ENCODE measurements around the gene KDM3B. TPM values are rescaled to one million over a fixed set of nuclear protein-coding genes. Genes with fewer than 3 reads are reported as not detected.

The KDM3B gene
- polyA plus RNA-seq, 1 of the 3 experiments (the other 2 are of a cell fraction) = 22.4 TPM

DNA sequence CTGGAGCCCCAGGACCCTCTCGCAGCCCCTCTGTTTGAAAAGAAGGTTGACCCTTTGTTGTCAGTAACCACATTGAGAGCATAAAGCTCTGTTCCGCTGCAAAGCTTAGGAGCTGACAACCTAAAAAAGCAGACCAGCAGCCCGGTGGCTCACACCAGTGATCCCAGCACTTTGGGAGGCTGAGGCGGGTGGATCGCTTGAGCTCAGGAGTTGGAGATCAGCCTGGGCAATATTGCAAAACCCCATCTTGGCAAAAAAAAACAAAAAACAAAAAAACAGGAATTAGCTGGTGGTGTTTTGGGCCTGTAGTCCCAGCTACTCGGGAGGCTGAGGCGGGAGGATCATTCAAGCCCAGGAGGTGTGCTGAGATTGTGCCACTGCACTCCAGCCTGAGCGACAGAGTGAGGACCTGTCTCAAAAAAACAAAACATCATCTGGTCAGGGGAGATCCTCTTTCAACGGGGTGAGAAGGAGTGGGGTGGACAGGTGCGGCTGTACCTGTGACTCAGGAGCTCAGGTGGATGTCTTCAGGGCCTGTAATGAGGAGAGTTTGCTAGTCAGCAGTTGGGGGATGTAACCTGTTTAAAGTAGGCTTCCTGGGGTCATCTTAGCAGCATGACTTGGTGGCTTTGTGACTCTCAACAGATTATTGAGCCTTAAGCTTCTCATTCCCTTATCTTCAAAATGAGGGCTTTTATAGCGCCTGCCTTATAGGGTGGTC is 85.7 kb downstream of the KDM3B start:
- H3K27ac ChIP-seq (ENCODE audit: low read depth in 2 of 2, low read length in 1 of 2) = peak overlapping the region in 1 of 2 experiments; percentile 35; a peak in 1 of 4 replicates
- H3K4me2 ChIP-seq = peak overlapping the region; percentile 77
- DNase-seq = no peak
- H2AFZ ChIP-seq (ENCODE audit: low read depth) = 0 out of 2 replicates have a peak overlapping the region, but pooled peaks have one; percentile 43
- no peaks in the 10 kb centered on the region for H3K9me3 ChIP-seq
- ChIA-PET POLR2A (interaction anchor here (1.0 to 1.3 kb wide), 2 partner anchors 10 to 12 kb away, joined by 3 to 4 read pairs; no protein-coding TSS in a partner anchor), CTCF (interaction anchor here (0.8 to 4.4 kb wide), 10 partner anchors 8 to 110 kb away, joined by 3 to 36 read pairs (median 6); partner anchors contain the start of gene KDM3B)
- peak overlapping the region; percentile 29; the same call in 1 of the 2 replicates for H3K9ac ChIP-seq
- no peaks in the 10 kb centered on the region for H3K9me2 ChIP-seq
- 85% methylated on average over 11 of the region's 11 CpGs for WGBS (ENCODE audit: low lambda C conversion rate)
- H3K4me1 ChIP-seq (ENCODE audit: control insufficient read depth in 1 of 2, insufficient read depth in 2 of 2, low read depth in 1 of 2, low read length in 1 of 2) = peaks cover 0 to 21% of the 10 kb centered on the region in 2 experiments; a peak in 1 of 4 replicates
- H4K20me1 ChIP-seq (ENCODE audit: insufficient read depth) = no peaks in the 10 kb centered on the region
- peaks cover 23% of the 10 kb centered on the region for H3F3A ChIP-seq (replicated peaks; ENCODE audit: insufficient read depth)
- H3K27me3 ChIP-seq (ENCODE audit: insufficient read depth) = no peaks in the 10 kb centered on the region
- no peaks in the 10 kb centered on the region; the same call in 1 of the 2 replicates for H3K79me2 ChIP-seq (ENCODE audit: insufficient read depth)
- TF ChIP-seq, protein P1, sequence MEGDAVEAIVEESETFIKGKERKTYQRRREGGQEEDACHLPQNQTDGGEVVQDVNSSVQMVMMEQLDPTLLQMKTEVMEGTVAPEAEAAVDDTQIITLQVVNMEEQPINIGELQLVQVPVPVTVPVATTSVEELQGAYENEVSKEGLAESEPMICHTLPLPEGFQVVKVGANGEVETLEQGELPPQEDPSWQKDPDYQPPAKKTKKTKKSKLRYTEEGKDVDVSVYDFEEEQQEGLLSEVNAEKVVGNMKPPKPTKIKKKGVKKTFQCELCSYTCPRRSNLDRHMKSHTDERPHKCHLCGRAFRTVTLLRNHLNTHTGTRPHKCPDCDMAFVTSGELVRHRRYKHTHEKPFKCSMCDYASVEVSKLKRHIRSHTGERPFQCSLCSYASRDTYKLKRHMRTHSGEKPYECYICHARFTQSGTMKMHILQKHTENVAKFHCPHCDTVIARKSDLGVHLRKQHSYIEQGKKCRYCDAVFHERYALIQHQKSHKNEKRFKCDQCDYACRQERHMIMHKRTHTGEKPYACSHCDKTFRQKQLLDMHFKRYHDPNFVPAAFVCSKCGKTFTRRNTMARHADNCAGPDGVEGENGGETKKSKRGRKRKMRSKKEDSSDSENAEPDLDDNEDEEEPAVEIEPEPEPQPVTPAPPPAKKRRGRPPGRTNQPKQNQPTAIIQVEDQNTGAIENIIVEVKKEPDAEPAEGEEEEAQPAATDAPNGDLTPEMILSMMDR (IDR thresholded peaks at IDR 0.05) = no peak
- TF ChIP-seq FOXJ3 (CRISPR knock-in tag; IDR thresholded peaks at IDR 0.05) (no peak), YY1 (IDR thresholded peaks at IDR 0.05; ENCODE audit: low read depth) (no peak), GABPA (IDR thresholded peaks at IDR 0.05; ENCODE audit: low read depth) (no peak), TCF12 (IDR thresholded peaks at IDR 0.05) (no peak), SMC3 (IDR thresholded peaks at IDR 0.05; ENCODE audit: low read depth, low read length) (no peak), POLR2AphosphoS5 (IDR thresholded peaks at IDR 0.05; ENCODE audit: low read depth, low read length) (no peak), TEAD4 (IDR thresholded peaks at IDR 0.05; ENCODE audit: borderline replicate concordance, insufficient read depth) (no peak), EZH2phosphoT487 (IDR thresholded peaks at IDR 0.05; ENCODE audit: borderline replicate concordance, low read depth) (no peak), ELF1 (IDR thresholded peaks at IDR 0.05) (no peak), NRF1 (IDR thresholded peaks at IDR 0.05; ENCODE audit: low read depth, low read length) (no peak), RFX5 (IDR thresholded peaks at IDR 0.05; ENCODE audit: low read length) (no peak)
- TF ChIP-seq, protein P2, sequence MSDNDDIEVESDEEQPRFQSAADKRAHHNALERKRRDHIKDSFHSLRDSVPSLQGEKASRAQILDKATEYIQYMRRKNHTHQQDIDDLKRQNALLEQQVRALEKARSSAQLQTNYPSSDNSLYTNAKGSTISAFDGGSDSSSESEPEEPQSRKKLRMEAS (IDR thresholded peaks at IDR 0.05; ENCODE audit: low read depth) = no peak
- TF ChIP-seq, protein P3, sequence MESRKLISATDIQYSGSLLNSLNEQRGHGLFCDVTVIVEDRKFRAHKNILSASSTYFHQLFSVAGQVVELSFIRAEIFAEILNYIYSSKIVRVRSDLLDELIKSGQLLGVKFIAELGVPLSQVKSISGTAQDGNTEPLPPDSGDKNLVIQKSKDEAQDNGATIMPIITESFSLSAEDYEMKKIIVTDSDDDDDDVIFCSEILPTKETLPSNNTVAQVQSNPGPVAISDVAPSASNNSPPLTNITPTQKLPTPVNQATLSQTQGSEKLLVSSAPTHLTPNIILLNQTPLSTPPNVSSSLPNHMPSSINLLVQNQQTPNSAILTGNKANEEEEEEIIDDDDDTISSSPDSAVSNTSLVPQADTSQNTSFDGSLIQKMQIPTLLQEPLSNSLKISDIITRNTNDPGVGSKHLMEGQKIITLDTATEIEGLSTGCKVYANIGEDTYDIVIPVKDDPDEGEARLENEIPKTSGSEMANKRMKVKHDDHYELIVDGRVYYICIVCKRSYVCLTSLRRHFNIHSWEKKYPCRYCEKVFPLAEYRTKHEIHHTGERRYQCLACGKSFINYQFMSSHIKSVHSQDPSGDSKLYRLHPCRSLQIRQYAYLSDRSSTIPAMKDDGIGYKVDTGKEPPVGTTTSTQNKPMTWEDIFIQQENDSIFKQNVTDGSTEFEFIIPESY (IDR thresholded peaks at IDR 0.05; ENCODE audit: borderline replicate concordance, low read depth) = no peak
- TF ChIP-seq, protein P4, sequence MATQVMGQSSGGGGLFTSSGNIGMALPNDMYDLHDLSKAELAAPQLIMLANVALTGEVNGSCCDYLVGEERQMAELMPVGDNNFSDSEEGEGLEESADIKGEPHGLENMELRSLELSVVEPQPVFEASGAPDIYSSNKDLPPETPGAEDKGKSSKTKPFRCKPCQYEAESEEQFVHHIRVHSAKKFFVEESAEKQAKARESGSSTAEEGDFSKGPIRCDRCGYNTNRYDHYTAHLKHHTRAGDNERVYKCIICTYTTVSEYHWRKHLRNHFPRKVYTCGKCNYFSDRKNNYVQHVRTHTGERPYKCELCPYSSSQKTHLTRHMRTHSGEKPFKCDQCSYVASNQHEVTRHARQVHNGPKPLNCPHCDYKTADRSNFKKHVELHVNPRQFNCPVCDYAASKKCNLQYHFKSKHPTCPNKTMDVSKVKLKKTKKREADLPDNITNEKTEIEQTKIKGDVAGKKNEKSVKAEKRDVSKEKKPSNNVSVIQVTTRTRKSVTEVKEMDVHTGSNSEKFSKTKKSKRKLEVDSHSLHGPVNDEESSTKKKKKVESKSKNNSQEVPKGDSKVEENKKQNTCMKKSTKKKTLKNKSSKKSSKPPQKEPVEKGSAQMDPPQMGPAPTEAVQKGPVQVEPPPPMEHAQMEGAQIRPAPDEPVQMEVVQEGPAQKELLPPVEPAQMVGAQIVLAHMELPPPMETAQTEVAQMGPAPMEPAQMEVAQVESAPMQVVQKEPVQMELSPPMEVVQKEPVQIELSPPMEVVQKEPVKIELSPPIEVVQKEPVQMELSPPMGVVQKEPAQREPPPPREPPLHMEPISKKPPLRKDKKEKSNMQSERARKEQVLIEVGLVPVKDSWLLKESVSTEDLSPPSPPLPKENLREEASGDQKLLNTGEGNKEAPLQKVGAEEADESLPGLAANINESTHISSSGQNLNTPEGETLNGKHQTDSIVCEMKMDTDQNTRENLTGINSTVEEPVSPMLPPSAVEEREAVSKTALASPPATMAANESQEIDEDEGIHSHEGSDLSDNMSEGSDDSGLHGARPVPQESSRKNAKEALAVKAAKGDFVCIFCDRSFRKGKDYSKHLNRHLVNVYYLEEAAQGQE (IDR thresholded peaks at IDR 0.05; ENCODE audit: low read depth, low read length) = no peak
- peaks cover 24 to 31% of the 10 kb centered on the region in 2 experiments for H3K36me3 ChIP-seq (replicated peaks in 1 of 2; ENCODE audit: control insufficient read depth in 1 of 2, insufficient read depth in 2 of 2, low read length in 1 of 2)
- H3K4me3 ChIP-seq (ENCODE audit: low read depth in 2 of 2, low read length in 1 of 2) = peak overlapping the region; percentile 65 to 84

Data from SK-N-SH (cell line).